Fibroblast of pulmonary artery (primary cell): Measurements from ENCODE around the gene SAMD9L.

ENCODE experiments used
- DNase-seq: peaks from one replicate; pipeline ENCODE4 v3.0.0-alpha.2; 2010; ENCODE audit warnings: low read depth
- H3K4me3 ChIP-seq: replicated peaks from 2 replicates; pipeline ENCODE4 v1.5.1; 2011; ENCODE audit warnings: low read depth, mild to moderate bottlenecking, control low read depth, low read length, moderate library complexity
- CTCF ChIP-seq: IDR thresholded peaks from 2 replicates; pipeline ENCODE4 v1.5.1; 2011; ENCODE audit warnings: mild to moderate bottlenecking, control low read depth, low read length, inconsistent platforms; ENCODE audit errors: missing control alignments

The SAMD9L gene

GRCh38 chr7:93176992-93177580 lies 28.9 kb upstream of the SAMD9L start:
- TF ChIP-seq CTCF, result no peak
- no peak for DNase-seq
- H3K4me3 ChIP-seq, result no peak overlapping the region

GRCh38 chr7:93175219-93175618 lies 27.0 kb upstream of the SAMD9L start:
- H3K4me3 ChIP-seq, result no peak overlapping the region
- DNase-seq, result no peak
- no peak for TF ChIP-seq CTCF

GRCh38 chr7:93172683-93173082 lies 24.5 kb upstream of the SAMD9L start:
- no peak overlapping the region for H3K4me3 ChIP-seq
- TF ChIP-seq CTCF, result no peak

GRCh38 chr7:93171606-93172226 lies 23.5 kb upstream of the SAMD9L start:
- no peak for TF ChIP-seq CTCF
- no peak for DNase-seq
- no peak overlapping the region for H3K4me3 ChIP-seq

More at GRCh38 chr7:93172683-93173082, 24.5 kb upstream of the SAMD9L start:
- no peak for DNase-seq

- no peak overlapping the region for H3K4me3 ChIP-seq
- TF ChIP-seq CTCF, result no peak
- DNase-seq, result no peak
Observed at GRCh38 chr7:93165447-93165846, 17.3 kb upstream of the SAMD9L start.

GRCh38 chr7:93164766-93165165 lies 16.6 kb upstream of the SAMD9L start:
- DNase-seq, result no peak
- H3K4me3 ChIP-seq, result no peak overlapping the region
- TF ChIP-seq CTCF, result no peak
